Measurements from ENCODE around the gene CLMN.

Gene CLMN

GRCh38 chr14:95191445-95192199 lies 128.1 kb downstream of the CLMN start:
- H3K36me3 ChIP-seq (ENCODE audit: insufficient read depth, low read length): no peaks in the 10 kb centered on the region
- TF ChIP-seq EZH2 (IDR thresholded peaks at IDR 0.05; ENCODE audit: borderline replicate concordance, low read length) (no peak), CTCF (IDR thresholded peaks at IDR 0.05; ENCODE audit: low read length) (no peak)
- H3K9ac ChIP-seq (ENCODE audit: low read length): no peak overlapping the region
- no peak overlapping the region for H2AFZ ChIP-seq (ENCODE audit: low read length)
- H4K20me1 ChIP-seq (ENCODE audit: insufficient read depth, low read length): no peaks in the 10 kb centered on the region
- H3K27ac ChIP-seq (ENCODE audit: low read depth, low read length, poor library complexity, severe bottlenecking): no peak overlapping the region
- H3K27me3 ChIP-seq (ENCODE audit: insufficient read depth, low read length): 0 out of 2 replicates have a peak, but pooled peaks cover 4% of the 10 kb centered on the region
- no peaks in the 10 kb centered on the region for H3F3A ChIP-seq (ENCODE audit: insufficient read depth, low read length)
- H3K9me2 ChIP-seq (ENCODE audit: low read depth, low read length): no peaks in the 10 kb centered on the region
- no peaks in the 10 kb centered on the region for H3K4me1 ChIP-seq (ENCODE audit: insufficient read depth, low read length, severe bottlenecking)
- H3K79me2 ChIP-seq (ENCODE audit: insufficient read depth, low read length): no peaks in the 10 kb centered on the region
- no peak overlapping the region for H3K4me3 ChIP-seq (ENCODE audit: low read depth, low read length, poor library complexity, severe bottlenecking)
- no peaks in the 10 kb centered on the region for H3K9me3 ChIP-seq (ENCODE audit: low read length)
- H3K4me2 ChIP-seq (ENCODE audit: low read length): no peak overlapping the region

DNA sequence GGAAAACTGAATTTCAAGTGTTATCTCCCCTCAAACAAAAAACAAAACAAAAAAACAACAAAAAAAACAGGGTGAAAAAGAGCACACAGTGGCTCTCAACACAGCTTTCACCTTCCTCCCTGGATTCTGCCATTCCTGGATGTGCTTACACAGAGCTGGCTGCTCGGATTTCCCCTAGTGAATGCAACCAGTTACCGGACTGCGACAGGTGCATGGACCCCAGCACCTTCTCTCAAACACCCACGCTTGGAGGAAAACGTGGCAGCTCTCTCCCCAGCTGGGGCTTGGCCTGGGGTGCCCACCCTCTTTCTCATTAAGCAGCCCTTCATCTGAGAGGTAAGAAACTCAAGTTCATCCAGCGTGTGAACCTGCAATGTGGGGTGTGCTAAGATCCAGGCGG lies 128.9 kb downstream of the CLMN start:
- H3K4me1 ChIP-seq (ENCODE audit: insufficient read depth, low read length, severe bottlenecking): no peaks in the 10 kb centered on the region
- H3K9me3 ChIP-seq (ENCODE audit: low read length): no peaks in the 10 kb centered on the region
- no peak overlapping the region for H3K4me3 ChIP-seq (ENCODE audit: low read depth, low read length, poor library complexity, severe bottlenecking)
- H3K79me2 ChIP-seq (ENCODE audit: insufficient read depth, low read length): no peaks in the 10 kb centered on the region
- H3K27ac ChIP-seq (ENCODE audit: low read depth, low read length, poor library complexity, severe bottlenecking): no peak overlapping the region
- TF ChIP-seq EZH2 (IDR thresholded peaks at IDR 0.05; ENCODE audit: borderline replicate concordance, low read length) (no peak), CTCF (IDR thresholded peaks at IDR 0.05; ENCODE audit: low read length) (no peak)
- no peaks in the 10 kb centered on the region for H4K20me1 ChIP-seq (ENCODE audit: insufficient read depth, low read length)
- no peak overlapping the region for H3K9ac ChIP-seq (ENCODE audit: low read length)
- 0 out of 2 replicates have a peak, but pooled peaks cover 4% of the 10 kb centered on the region for H3K27me3 ChIP-seq (ENCODE audit: insufficient read depth, low read length)
- no peak overlapping the region for H3K4me2 ChIP-seq (ENCODE audit: low read length)
- no peaks in the 10 kb centered on the region for H3K9me2 ChIP-seq (ENCODE audit: low read depth, low read length)
- H3F3A ChIP-seq (ENCODE audit: insufficient read depth, low read length): no peaks in the 10 kb centered on the region
- H3K36me3 ChIP-seq (ENCODE audit: insufficient read depth, low read length): no peaks in the 10 kb centered on the region
- H2AFZ ChIP-seq (ENCODE audit: low read length): no peak overlapping the region

GRCh38 chr14:95190346-95190840 lies 129.3 kb downstream of the CLMN start:
- Histone ChIP-seq H3K36me3 (ENCODE audit: insufficient read depth, low read length) (no peaks in the 10 kb centered on the region), H3K27me3 (ENCODE audit: insufficient read depth, low read length) (0 out of 2 replicates have a peak, but pooled peaks cover 4% of the 10 kb centered on the region), H3F3A (ENCODE audit: insufficient read depth, low read length) (no peaks in the 10 kb centered on the region), H3K9ac (ENCODE audit: low read length) (no peak overlapping the region), H3K4me1 (ENCODE audit: insufficient read depth, low read length, severe bottlenecking) (no peaks in the 10 kb centered on the region), H3K9me3 (ENCODE audit: low read length) (no peaks in the 10 kb centered on the region), H3K4me3 (ENCODE audit: low read depth, low read length, poor library complexity, severe bottlenecking) (no peak overlapping the region), H3K4me2 (ENCODE audit: low read length) (no peak overlapping the region), H3K9me2 (ENCODE audit: low read depth, low read length) (no peaks in the 10 kb centered on the region), H3K27ac (ENCODE audit: low read depth, low read length, poor library complexity, severe bottlenecking) (no peak overlapping the region), H3K79me2 (ENCODE audit: insufficient read depth, low read length) (no peaks in the 10 kb centered on the region), H4K20me1 (ENCODE audit: insufficient read depth, low read length) (no peaks in the 10 kb centered on the region), H2AFZ (ENCODE audit: low read length) (no peak overlapping the region)
- no peak for TF ChIP-seq CTCF (IDR thresholded peaks at IDR 0.05; ENCODE audit: low read length)
- no peak for TF ChIP-seq EZH2 (IDR thresholded peaks at IDR 0.05; ENCODE audit: borderline replicate concordance, low read length)
